RKO (cell line): ENCODE data around the gene IL17B.

Experiments used
- DNase-seq: peaks from one replicate; pipeline ENCODE4 v3.0.0-alpha.2; 2016; ENCODE audit warnings: low spot score

Gene IL17B

DNA sequence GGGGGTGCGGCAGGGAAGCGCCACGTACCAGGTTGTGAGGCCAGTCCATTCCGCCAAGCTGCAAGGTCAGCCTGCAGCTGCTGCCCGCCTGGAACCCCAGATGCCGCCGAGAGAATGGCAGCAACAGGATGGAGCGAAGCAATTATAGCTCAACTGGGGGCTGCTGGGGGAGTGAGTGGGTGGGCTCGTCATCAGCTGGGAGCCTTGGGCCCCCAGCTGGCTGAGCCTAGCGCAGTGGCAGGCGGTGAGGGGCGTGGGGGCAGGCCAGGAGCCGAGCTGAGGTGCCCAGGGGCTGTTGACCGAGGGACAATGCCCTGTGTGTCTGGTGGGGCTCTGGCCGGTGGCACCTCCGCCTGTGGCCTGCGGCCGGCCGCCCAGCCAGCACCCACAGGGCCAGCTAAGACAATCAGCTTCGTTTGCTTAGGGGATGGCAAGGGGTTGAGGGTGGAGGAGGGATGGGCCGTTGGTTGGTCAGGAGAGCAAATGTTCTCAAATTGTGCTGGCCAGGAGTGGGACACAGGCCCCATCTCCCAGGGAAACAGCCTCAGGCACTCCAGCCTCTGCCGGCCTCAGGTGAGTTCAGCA, at the start of gene IL17B:
IL17B (minus strand) TSS at position 116 of the 585 bp plus-strand sequence; CDS start at position 49, 67 bp downstream.
- DNase-seq, result no peak

DNA sequence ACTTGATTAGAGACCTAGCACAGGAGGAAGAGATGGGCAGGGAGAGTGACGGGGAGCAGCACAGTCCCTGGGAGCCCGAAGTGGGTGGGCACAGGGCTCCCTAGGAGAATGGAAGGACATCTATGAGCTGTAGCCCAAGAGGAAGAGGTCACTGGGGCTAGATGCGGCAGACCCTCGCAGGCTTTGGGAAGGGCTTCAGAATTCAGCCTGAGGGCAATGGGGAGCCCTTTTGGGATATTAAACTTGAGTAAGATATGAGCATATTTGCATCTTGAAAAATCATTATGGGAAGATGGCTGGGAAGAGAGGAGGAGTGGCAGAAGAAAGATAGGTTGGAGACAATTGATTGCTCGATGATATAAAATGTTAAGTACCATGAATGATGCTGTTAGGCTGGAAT, 48.9 kb upstream of the IL17B start:
- DNase-seq, result no peak

- no peak for DNase-seq
Measured at GRCh38 chr5:149427374-149427773, 48.3 kb upstream of the IL17B start.

- no peak for DNase-seq
Measured at GRCh38 chr5:149426931-149427330, 47.8 kb upstream of the IL17B start.

DNA sequence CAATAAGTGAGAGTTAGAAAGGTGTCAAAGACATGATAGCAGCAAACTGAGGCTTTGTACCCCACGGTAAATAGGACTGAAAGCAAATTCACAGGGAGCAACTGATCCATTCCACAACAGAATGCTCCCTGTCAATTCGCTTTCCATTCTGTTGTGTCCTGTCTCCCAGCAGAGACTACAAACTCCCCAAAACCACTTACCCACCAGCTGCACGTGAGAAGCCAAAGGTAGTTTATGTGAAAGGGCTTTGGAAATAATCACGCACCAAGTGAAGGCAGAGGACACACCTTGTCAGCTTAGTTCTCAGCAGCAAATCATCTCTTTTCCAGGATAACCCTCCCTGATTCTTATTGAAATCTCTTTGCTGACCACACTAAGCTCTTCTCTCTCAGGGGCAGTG, 46.6 kb upstream of the IL17B start:
- no peak for DNase-seq

DNA sequence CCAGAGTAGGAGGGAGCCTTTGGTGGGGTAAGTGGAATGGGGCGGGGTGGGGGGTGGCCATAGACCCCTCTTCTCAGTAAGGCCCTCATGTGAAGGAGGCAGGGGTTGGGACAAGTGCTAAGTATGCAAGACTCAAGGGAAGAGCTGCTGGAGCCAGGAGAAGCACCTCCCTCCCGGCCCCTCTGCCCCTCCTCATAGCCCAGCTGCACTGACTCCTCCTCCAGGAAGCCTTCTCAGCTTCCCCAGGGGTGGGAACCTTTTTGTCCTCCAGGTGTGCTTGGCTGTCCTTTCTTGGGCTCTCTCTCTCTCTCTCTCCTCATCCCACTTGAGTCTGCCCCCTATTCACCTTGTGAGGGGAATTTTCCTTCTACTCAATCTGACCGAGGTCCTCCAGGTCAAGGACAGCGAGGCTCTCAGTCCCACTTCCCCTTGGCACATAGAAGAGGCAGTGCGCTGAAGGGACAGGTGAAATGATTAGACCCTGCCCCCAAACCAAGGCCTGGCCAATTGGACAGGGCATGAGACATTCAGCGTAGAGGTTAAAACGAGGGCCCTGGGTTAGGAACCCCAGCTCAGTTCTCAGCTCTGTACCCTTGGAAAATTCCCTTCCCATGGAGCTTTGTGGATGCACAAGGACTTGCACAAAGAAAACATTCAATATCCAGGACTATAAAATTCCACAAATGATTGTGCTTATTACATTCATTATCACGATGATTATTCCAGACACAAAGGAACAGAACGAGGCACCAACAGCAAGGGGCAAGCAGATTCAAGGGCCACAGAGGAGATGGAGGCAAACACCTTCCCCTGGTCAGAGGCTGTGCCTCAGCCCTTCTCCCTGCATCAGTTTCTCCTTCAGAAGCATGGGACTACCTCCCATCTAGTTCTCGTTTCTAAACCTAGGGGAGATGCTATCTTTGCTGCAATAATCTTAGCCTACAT, 45.6 kb upstream of the IL17B start:
- DNase-seq, result no peak

DNA sequence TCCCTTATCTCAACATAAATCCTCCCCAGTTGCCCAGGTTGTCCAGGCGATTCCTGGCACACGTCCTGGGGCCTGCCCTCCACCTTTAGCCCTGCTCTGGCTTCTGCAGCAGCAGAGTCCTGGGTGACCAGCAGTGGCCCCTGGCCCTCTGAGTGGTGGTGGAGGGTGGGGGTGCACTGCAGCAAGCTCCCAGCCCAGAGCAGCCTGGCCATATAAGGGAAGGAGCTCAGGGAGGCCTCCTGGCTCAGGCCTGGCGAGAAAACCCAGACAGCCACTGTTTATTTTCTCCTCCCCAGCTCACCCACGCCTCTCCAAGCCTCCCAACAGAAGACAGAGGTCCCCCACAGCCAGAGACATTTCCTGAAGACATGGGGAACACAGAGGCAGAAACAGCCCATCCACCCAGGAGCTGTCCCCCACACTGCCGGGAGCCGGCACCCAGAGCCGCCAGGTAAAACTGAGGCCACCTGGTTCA, 44.7 kb upstream of the IL17B start:
- DNase-seq, result no peak

DNA sequence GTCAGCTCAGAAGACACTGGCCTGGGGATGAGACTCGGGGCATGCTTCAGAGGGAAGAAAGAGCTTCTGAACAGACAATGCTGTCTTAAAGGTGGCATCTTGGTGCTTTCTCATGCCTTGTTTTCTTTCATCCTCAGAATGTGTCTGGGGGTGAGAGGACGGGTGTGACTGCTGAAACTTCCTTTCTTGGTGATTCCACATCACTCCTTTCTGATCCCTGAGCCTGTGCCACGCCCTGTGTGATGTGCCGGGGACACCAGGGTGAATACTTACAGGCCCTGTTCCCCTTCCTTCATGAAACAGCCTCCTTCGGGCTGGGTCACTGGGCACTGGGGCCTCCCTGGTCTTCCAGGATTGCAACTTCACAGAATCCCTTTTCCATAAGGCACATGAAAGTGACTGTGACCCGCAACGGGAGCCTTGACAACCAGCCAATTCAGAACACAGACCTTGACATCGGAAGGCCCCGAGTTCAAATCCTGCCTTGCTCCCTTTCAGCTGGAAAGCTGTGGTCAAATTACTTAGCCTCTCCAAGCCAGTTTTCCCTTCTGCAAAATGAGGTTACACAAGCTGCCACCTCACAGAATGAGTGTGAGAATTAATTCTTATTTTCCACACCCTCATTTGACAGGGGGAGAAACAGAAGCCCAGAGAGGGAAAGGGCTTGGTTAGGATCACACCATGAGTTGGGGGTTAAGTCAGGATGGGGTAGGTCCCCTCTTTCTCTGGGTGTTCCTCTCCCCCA, 44.1 kb upstream of the IL17B start:
- DNase-seq, result no peak

DNA sequence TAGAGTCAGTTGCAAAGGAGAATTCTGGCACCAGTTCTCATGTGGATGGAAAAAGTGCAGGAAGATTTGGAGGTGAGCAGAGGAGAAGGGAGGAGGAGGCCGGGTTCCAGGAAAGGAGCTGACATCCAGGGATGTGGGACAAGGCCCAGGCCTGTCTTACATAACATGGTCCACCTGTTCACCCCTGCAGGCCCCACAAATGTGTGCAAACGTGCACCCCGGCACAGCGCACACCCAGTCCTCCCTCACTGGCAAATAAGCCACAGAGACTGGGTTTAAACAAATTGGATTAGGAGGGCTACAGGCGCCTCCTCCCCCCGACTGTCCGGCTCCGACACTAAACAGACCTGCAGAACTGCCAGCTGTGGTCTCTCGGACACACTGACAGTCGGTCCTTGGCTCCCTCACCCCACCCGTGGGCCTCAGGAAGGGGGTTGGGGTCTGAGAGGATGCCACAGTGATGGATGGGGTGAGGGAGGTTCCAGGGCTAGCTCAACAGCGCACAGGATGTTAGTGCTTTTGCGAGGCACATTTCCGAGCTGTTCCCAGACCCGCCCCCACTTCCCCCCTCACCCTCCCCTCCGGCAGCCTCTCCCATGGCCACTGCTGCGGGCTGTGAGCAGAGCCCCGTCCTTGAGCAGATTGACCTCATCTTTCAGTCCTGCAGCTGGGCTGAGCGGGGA, 43.4 kb upstream of the IL17B start:
- DNase-seq, result no peak

DNA sequence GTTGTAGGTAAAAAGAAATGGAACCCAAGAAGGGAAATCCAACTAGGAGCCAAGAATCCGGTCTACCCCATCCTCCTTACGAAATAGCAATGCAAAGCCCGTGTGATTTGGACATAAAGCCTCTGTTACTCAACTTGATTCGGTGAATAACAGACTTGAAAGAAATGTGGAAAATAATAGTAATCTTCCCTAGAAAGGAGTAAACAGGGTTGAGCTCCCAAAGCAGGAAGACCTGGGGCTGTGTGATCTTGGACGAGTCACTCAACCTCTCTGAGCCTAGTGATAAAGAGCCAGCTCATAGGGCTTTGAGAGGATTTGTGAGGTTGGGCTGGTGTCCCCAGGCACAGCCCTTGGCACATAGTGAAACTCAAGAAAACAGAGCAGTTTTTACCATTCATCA, 42.7 kb upstream of the IL17B start:
- no peak for DNase-seq

GRCh38 chr5:149421372-149421685, 42.2 kb upstream of the IL17B start:
- DNase-seq, result no peak

GRCh38 chr5:149420545-149421371, 41.7 kb upstream of the IL17B start:
- no peak for DNase-seq

- DNase-seq, result no peak
Measured at GRCh38 chr5:149419859-149420544, 40.9 kb upstream of the IL17B start.

DNA sequence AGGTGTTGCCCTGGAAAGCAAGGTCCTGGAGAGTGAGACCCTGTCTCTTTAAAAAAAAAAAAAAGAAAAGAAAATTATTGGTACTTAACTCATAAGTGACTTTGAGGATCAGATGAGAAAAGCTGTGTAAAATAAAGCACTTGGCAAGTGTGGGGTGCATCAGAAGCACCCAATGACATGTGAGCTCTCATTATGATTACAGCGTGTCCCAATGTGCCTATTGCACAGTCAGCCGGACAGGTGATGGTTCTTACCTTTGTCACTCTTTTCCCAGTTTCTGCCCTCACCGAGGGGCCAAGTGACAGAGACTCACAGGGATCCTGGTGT, 40.4 kb upstream of the IL17B start:
- DNase-seq, result no peak

DNA sequence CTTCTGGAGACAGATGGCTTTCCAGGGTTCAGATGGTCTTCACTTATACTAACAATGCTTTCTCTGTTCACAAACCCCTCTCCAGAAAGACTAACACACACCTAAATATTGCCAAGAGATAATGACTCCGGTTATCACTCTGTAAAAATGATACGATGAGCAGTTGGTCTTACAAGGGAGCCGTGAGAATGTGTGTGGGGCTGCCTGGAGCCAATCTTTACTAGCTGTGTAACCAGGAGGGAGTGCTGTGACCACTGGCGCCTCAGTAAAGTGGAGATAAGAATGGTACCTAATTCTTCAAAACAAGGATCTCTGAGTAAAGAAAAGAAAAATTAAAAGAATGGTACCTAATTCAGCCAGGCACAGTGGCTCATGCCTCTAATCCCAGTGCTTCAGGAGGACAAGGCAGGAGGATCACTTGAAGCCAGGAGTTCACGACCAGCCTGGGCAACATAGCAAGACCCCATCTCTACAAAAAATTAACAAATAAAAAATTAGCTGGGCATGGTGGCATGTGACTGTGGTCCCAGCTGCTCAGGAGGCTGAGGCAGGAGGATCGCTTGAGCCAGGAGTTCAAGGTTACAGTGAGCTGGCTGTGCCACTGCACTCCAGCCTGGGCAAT, 39.9 kb upstream of the IL17B start:
- DNase-seq, result no peak

DNA sequence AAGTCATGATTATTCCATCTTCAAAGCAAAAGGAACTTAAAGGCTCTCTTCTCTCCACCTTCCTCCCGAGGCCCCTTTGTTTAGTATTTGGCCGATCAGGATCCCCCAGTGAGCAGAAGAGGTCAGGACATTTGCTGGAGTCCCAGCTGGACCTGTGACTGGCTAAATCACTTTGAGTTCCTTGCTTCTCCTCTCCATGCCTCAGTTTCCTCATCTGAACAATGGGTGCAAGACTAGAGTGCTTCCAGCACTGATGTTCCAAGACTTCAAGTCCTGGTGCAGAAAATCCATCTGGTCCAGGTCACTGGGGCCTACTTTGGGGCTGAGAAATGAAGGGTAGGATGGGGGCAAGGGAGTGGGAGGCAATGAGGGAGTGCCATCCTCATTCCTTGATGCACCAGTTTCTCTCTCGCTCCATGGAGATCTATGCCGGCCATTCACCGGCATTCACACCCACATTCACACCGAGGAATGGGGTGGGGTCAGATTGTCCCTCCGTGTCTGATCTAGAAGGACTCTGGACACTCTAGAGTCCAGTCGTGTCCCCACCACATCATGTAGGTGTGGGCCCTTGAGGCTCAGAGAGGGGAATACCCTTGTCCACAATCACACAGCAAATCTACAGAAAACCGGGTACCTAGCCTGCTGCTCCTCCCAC, 38.7 kb upstream of the IL17B start:
- no peak for DNase-seq

GRCh38 chr5:149416987-149417710, 38.1 kb upstream of the IL17B start:
- DNase-seq, result no peak

GRCh38 chr5:149415066-149415967, 36.2 kb upstream of the IL17B start:
- no peak for DNase-seq
